ENCODE measurements around the gene ABCA5. TPM values are rescaled to one million over a fixed set of nuclear protein-coding genes. Genes with fewer than 3 reads are reported as not detected.

Gene ABCA5
- total and polyA plus RNA-seq, 2 donors (not counting 3 experiments of a cell fraction or from before 2014, with no cell fraction given) = 9.3 to 23.2 TPM

DNA sequence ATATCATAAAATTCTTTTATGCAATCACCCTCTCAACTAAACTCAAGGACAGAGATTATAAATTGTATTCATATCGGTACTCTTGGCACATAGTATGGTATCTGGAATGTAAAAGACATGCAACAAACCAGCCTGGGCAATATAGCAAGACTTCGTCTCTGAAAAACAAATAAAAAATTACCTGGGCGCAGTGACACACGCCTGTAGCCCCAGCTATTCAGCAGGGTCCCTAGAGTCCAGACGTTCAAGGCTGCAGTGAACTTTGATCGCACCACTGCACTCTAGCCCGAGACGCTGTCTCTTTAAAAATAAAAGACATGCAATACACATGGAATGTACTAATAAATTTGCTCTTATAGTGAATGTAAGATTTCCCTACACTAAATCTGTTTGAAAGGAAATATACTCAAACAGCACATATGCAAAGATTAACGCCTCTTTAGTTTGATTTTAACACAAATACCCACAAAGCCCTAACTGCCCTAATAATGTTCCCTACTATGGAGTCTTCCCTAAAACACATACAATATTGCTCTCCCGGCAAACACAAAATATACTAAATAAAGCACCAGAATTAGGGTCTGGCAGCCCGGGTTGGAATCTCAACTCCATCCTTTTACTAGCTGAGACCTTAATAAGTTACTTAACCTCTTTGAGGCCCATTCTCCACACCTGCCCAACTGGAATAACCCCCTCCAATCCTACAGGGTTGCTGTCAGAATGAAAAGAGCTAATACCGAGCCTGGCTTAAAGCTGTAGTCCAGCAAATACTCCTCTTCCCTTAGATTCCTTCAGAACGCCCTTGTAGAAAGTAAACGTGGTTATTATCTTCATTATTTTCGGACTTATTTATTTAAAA is 1.2 kb downstream of the ABCA5 start:
- H3K27ac ChIP-seq (ENCODE audit: insufficient read depth, low read depth, low read length) = peak overlapping the region; percentile 19
- no peaks in the 10 kb centered on the region for H3K36me3 ChIP-seq (ENCODE audit: control insufficient read depth in 2 of 2, extremely low read depth in 1 of 2, insufficient read depth in 2 of 2, low read length in 2 of 2)
- intact Hi-C loops (cut with micrococcal nuclease) = loop anchor here (2.0 to 5.0 kb wide), 4 partner anchors 57 to 548 kb away; no protein-coding TSS in a partner anchor
- BruUV-seq (replicated peaks) = TSS peak; percentile 10
- H3K27me3 ChIP-seq (ENCODE audit: control insufficient read depth in 2 of 2, insufficient read depth in 2 of 2, low read length in 2 of 2) = no peaks in the 10 kb centered on the region
- no peaks in the 10 kb centered on the region for H4K20me1 ChIP-seq (replicated peaks; ENCODE audit: control insufficient read depth, extremely low read depth, insufficient read depth, low read length)
- H3K4me2 ChIP-seq (ENCODE audit: insufficient read depth, low read length) = peak overlapping the region; percentile 94
- DNase-seq (ENCODE audit: low read depth, low spot score) (no peak), FAIRE-seq (peak; percentile 50)
- H3K4me3 ChIP-seq (replicated peaks in 1 of 3; ENCODE audit: insufficient read depth in 1 of 3, low read depth in 1 of 3, low read length in 3 of 3) = peak overlapping the region; percentile 70 to 89 (median 70)
- no peaks in the 10 kb centered on the region for H3K9me1 ChIP-seq (replicated peaks; ENCODE audit: control insufficient read depth, extremely low read depth, insufficient read depth, low read length)
- dilution Hi-C loops (cut with MboI; ENCODE audit: extremely low pct_ligation_motif_present, low sequenced_read_pairs) = no loop called here
- no peak for TF ChIP-seq POLR2AphosphoS5 (IDR thresholded peaks at IDR 0.05; ENCODE audit: insufficient read depth, low read depth, low read length)
- TF ChIP-seq POLR2A (IDR thresholded peaks at IDR 0.05; ENCODE audit: low read depth, low read length) = no peak
- TF ChIP-seq, protein P1, sequence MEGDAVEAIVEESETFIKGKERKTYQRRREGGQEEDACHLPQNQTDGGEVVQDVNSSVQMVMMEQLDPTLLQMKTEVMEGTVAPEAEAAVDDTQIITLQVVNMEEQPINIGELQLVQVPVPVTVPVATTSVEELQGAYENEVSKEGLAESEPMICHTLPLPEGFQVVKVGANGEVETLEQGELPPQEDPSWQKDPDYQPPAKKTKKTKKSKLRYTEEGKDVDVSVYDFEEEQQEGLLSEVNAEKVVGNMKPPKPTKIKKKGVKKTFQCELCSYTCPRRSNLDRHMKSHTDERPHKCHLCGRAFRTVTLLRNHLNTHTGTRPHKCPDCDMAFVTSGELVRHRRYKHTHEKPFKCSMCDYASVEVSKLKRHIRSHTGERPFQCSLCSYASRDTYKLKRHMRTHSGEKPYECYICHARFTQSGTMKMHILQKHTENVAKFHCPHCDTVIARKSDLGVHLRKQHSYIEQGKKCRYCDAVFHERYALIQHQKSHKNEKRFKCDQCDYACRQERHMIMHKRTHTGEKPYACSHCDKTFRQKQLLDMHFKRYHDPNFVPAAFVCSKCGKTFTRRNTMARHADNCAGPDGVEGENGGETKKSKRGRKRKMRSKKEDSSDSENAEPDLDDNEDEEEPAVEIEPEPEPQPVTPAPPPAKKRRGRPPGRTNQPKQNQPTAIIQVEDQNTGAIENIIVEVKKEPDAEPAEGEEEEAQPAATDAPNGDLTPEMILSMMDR (IDR thresholded peaks at IDR 0.05; ENCODE audit: extremely low read depth in 1 of 2, insufficient read depth in 1 of 2, low read depth in 1 of 2, low read length in 2 of 2) = no peak
- no peak for TF ChIP-seq JUN (IDR thresholded peaks at IDR 0.05; ENCODE audit: borderline replicate concordance, insufficient read depth, insufficient read length, low read depth)
- TF ChIP-seq EZH2 (IDR thresholded peaks at IDR 0.05; ENCODE audit: borderline replicate concordance, low read depth, low read length, severe bottlenecking) = no peak
- TF ChIP-seq, protein P2, sequence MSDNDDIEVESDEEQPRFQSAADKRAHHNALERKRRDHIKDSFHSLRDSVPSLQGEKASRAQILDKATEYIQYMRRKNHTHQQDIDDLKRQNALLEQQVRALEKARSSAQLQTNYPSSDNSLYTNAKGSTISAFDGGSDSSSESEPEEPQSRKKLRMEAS (IDR thresholded peaks at IDR 0.05; ENCODE audit: insufficient read depth, insufficient read length) = no peak
- TF ChIP-seq FOS (IDR thresholded peaks at IDR 0.05; ENCODE audit: borderline replicate concordance, insufficient read depth, low read length) = no peak
- no peak for TF ChIP-seq MYC (IDR thresholded peaks at IDR 0.05; ENCODE audit: low read depth, low read length)
- TF ChIP-seq GATA2 (IDR thresholded peaks at IDR 0.05; ENCODE audit: insufficient read depth, insufficient read length, low read depth, low read length) = no peak
- H3K4me1 ChIP-seq (ENCODE audit: control insufficient read depth, extremely low read depth, insufficient read depth, low read length) = peaks cover 8% of the 10 kb centered on the region
- CTCF ChIA-PET = interaction anchor here (0.8 to 2.7 kb wide), 11 partner anchors 12 to 553 kb away, joined by 3 to 41 read pairs (median 4); no protein-coding TSS in a partner anchor
- H3K9me3 ChIP-seq (replicated peaks; ENCODE audit: control insufficient read depth, insufficient read depth, low read length) = no peaks in the 10 kb centered on the region
- POLR2A ChIA-PET = interaction anchor here (1.3 kb wide), 1 partner anchor 125 kb away, joined by 3 read pairs; no protein-coding TSS in a partner anchor
- no peaks in the 10 kb centered on the region for H3K79me2 ChIP-seq (ENCODE audit: control insufficient read depth, insufficient read depth, low read length)
- H3K9ac ChIP-seq (replicated peaks; ENCODE audit: extremely low read depth, insufficient read depth, low read length) = peak overlapping the region; percentile 63
- peak overlapping the region; percentile 79 for H2AFZ ChIP-seq (ENCODE audit: low read depth, low read length)
